A549 (cell line): ENCODE data around the gene BMAL1. TPM values are rescaled to one million over a fixed set of nuclear protein-coding genes. Genes with fewer than 3 reads are reported as not detected.

Experiments used
- ATAC-seq, 2 experiments: fragments of 200-7000 bp in 1 of 2; fragments of >200 bp in 1 of 2; cut with Nextera tagmentation in 1 of 2; cut with Tn5 transposase in 1 of 2; 3 replicates each; pipeline versions ENCODE4 v1.8.0 to v1.9.1; 2018 to 2020; ENCODE audit warnings: mild to moderate bottlenecking in 1 of 2, moderate library complexity in 1 of 2
- CTCF ChIA-PET: fragments of 300-600 bp; sonication (Branson Sonifier 250); formaldehyde crosslinking; extraction: SDS; loops from one replicate; lab custom pipeline; 2021; ENCODE audit warnings: antibody characterized with exemption, inconsistent platforms; lab: Yijun Ruan, JAX
- POLR2A ChIA-PET: fragments of 350-600 bp; formaldehyde crosslinking; extraction: SDS; loops from one replicate; lab custom pipeline; 2021; ENCODE audit warnings: antibody characterized with exemption, inconsistent platforms; lab: Yijun Ruan, JAX
- DNase-seq, 2 experiments: peaks; one replicate each; pipeline versions ENCODE4 v3.0.0 to v3.0.0-alpha.2; 2011 to 2016; ENCODE audit warnings: low read depth in 1 of 2, low spot score in 1 of 2
- FAIRE-seq: peaks from 2 replicates; lab custom pipeline; 2011; peaks lifted over from hg19 to GRCh38; lab: Jason Lieb, UNC
- H3K27ac ChIP-seq, 2 experiments: fragments of >200 bp; sonication (Bioruptor Twin); formaldehyde crosslinking; 3 replicates each; pipeline ENCODE4 v1.5.1; 2016 to 2017
- H3K4me1 ChIP-seq: fragments of >200 bp; sonication (Bioruptor Twin); formaldehyde crosslinking; 3 replicates; pipeline ENCODE4 v1.6.1; 2016
- H3K4me2 ChIP-seq: fragments of >200 bp; sonication (Bioruptor Twin); formaldehyde crosslinking; 3 replicates; pipeline ENCODE4 v1.6.1; 2016
- H3K4me3 ChIP-seq: fragments of >200 bp; sonication (Bioruptor Twin); formaldehyde crosslinking; 3 replicates; pipeline ENCODE4 v1.5.1; 2016
- H3K9me3 ChIP-seq: fragments of >200 bp; sonication (Bioruptor Twin); formaldehyde crosslinking; 3 replicates; pipeline ENCODE4 v1.6.1; 2016
- CBX8 ChIP-seq: fragments of 200-600 bp; sonication (generic); IDR thresholded peaks from 2 replicates; pipeline ENCODE4 v1.6.1; 2016
- CEBPB ChIP-seq, 2 experiments: fragments of >200 bp in 1 of 2; sonication (Bioruptor Twin) in 1 of 2; formaldehyde crosslinking in 1 of 2; IDR thresholded peaks; 2 replicates each; pipeline ENCODE4 v1.6.1; 2012 to 2016
- EHF ChIP-seq: fragments of 250-450 bp; sonication (Bioruptor Pico); IDR thresholded peaks from 2 replicates; pipeline ENCODE4 v1.5.0; 2020; ENCODE audit warnings: mild to moderate bottlenecking
- EP300 ChIP-seq, 2 experiments: fragments of >200 bp; sonication (Bioruptor Twin); formaldehyde crosslinking; IDR thresholded peaks; 2 replicates in 1 of 2; 3 replicates in 1 of 2; pipeline ENCODE4 v1.6.1; 2016 to 2017
- ESRRA ChIP-seq: fragments of 150-350 bp; IDR thresholded peaks from 2 replicates; pipeline ENCODE4 v1.6.1; 2014; ENCODE audit warnings: mild to moderate bottlenecking, low read length, borderline replicate concordance
- HDAC2 ChIP-seq: fragments of 200-600 bp; sonication (generic); IDR thresholded peaks from 2 replicates; pipeline ENCODE4 v1.6.1; 2016
- HEYL ChIP-seq: fragments of 250-450 bp; sonication (Bioruptor Pico); IDR thresholded peaks from 2 replicates; pipeline ENCODE4 v1.8.0; 2021; ENCODE audit warnings: mild to moderate bottlenecking, moderate library complexity
- HMGXB4 ChIP-seq: fragments of 250-450 bp; sonication (Bioruptor Pico); IDR thresholded peaks from 2 replicates; pipeline ENCODE4 v1.5.0; 2021; ENCODE audit warnings: mild to moderate bottlenecking, moderate library complexity, borderline replicate concordance
- HOXB13 ChIP-seq: fragments of 250-450 bp; sonication (Bioruptor Pico); IDR thresholded peaks from 2 replicates; pipeline ENCODE4 v1.5.0; 2020; ENCODE audit warnings: low read depth, mild to moderate bottlenecking, moderate library complexity
- HOXB5 ChIP-seq: fragments of 250-450 bp; sonication (Bioruptor Pico); IDR thresholded peaks from 2 replicates; pipeline ENCODE4 v1.5.0; 2020; ENCODE audit warnings: mild to moderate bottlenecking, moderate library complexity
- JUN ChIP-seq, 2 experiments: fragments of >200 bp; sonication (Bioruptor Twin); formaldehyde crosslinking; IDR thresholded peaks; 2 replicates in 1 of 2; 3 replicates in 1 of 2; pipeline ENCODE4 v1.6.1; 2016 to 2017
- MAFK ChIP-seq: fragments of 450-650 bp; IDR thresholded peaks from 2 replicates; pipeline ENCODE4 v1.6.1; 2014; ENCODE audit not compliant: partially characterized antibody
- PBX3 ChIP-seq: IDR thresholded peaks from 2 replicates; pipeline ENCODE4 v1.6.1; 2012
- PHF8 ChIP-seq: fragments of 200-600 bp; sonication (generic); IDR thresholded peaks from 2 replicates; pipeline ENCODE4 v1.6.1; 2016; ENCODE audit warnings: low read depth, mild to moderate bottlenecking, antibody characterized with exemption, moderate library complexity, borderline replicate concordance
- POLR2A ChIP-seq: IDR thresholded peaks from 2 replicates; pipeline ENCODE4 v1.6.1; 2012; ENCODE audit warnings: mild to moderate bottlenecking, low read length
- POLR2AphosphoS2 ChIP-seq: conservative IDR thresholded peaks from 2 replicates; pipeline ENCODE4 v1.6.1; 2012; ENCODE audit warnings: low read length, improper control_type of control experiment, inconsistent platforms
- RCOR1 ChIP-seq: fragments of 150-350 bp; IDR thresholded peaks from 2 replicates; pipeline ENCODE4 v1.6.1; 2014; ENCODE audit warnings: antibody characterized with exemption, low read length, low read depth
- RNF2 ChIP-seq: fragments of 200-600 bp; sonication (generic); IDR thresholded peaks from 2 replicates; pipeline ENCODE4 v1.6.1; 2016; ENCODE audit warnings: low read depth, mild to moderate bottlenecking, antibody characterized with exemption, moderate library complexity, borderline replicate concordance
- SMC3 ChIP-seq: fragments of >200 bp; sonication (Bioruptor Twin); formaldehyde crosslinking; IDR thresholded peaks from 3 replicates; pipeline ENCODE4 v1.6.1; 2018; ENCODE audit warnings: inconsistent platforms
- TFCP2L1 ChIP-seq: fragments of 250-450 bp; sonication (Bioruptor Pico); IDR thresholded peaks from 2 replicates; pipeline ENCODE4 v1.5.0; 2021; ENCODE audit warnings: mild to moderate bottlenecking
- TP53 ChIP-seq: fragments of 250-450 bp; sonication (Bioruptor Pico); IDR thresholded peaks from 2 replicates; pipeline ENCODE4 v1.5.0; 2021; ENCODE audit warnings: mild to moderate bottlenecking, moderate library complexity
- WGBS: methylation state at CpG from one replicate; pipeline ENCODE4 v1.1.6; 2017; ENCODE audit errors: missing lambda C conversion rate; 5-methylcytosine and 5-hydroxymethylcytosine counted together
- polyA plus RNA-seq, 4 experiments: library from polyadenylated mRNA; depleted of rRNA in 3 of 4; stranded (reverse); fragments of >200 nt; fragmentation: RNase III in 1 of 4; extraction: RNeasy Plus Mini Kit Qiagen cat#74134 plus additional on column Dnase treatment in 1 of 4; gene quantifications; 2 replicates in 3 of 4; 3 replicates in 1 of 4; pipeline ENCODE4 v1.2.3, GENCODE V29; 2011 to 2017
- TF ChIP-seq, protein P1 (sequence below): fragments of >200 bp; sonication (Bioruptor Twin); formaldehyde crosslinking; IDR thresholded peaks from 3 replicates; pipeline ENCODE4 v1.5.1; 2016
- TF ChIP-seq, protein P2 (sequence below): IDR thresholded peaks from 2 replicates; pipeline ENCODE4 v1.6.1; 2012; ENCODE audit warnings: low read depth, borderline replicate concordance
- TF ChIP-seq, protein P3 (sequence below): fragments of >200 bp; sonication (Bioruptor Twin); formaldehyde crosslinking; IDR thresholded peaks from 3 replicates; pipeline ENCODE4 v1.6.1; 2016

BMAL1 gene
- polyA plus RNA-seq, 2 of the 4 experiments (the other 2 are of a cell fraction) = 28.6 to 29.2 TPM

DNA sequence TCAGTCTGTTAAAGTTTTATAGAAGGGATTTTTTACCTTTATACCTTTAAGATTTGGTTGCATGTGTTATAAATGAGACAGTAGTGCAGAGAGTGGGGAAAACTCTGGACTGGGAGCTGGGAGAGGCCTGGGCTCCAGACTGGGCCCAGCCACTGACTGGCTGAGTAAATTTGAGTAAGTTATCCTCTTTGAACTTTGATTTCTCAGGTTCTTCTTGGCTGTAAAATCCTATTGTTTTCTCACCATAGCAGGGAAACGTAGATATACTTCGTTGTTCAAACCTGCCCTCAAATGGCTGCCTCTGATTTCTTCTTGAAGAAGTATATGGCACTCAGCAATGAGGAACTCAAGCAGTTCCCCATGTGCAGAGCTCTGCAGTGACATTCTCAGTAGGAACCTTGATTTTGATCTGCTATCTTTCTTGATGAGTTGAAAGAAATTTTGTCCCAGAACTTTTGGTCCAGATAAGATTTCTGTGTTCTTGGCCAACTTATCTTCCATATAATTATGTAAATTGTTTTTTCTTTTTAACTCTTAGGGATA lies 8.8 kb downstream of the BMAL1 start:
- Histone ChIP-seq H3K4me3 (no peak overlapping the region), H3K4me1 (peaks cover 33% of the 10 kb centered on the region), H3K27ac (no peak overlapping the region), H3K9me3 (no peaks in the 10 kb centered on the region), H3K4me2 (no peak overlapping the region)
- DNase-seq (no peak), FAIRE-seq (no peak), ATAC-seq (no peak)
- 14% methylated on average over 2 of the region's 2 CpGs for WGBS
- ChIA-PET POLR2A (no interaction called here), CTCF (interaction anchor here (1.4 to 2.4 kb wide), 2 partner anchors 48 to 76 kb away, joined by 3 to 9 read pairs; no protein-coding TSS in a partner anchor)
- TF ChIP-seq POLR2AphosphoS2 (no peak), RNF2 (no peak), RCOR1 (no peak), SMC3 (no peak), JUN (IDR thresholded peaks at IDR 0.05) (no peak), TFCP2L1 (CRISPR knock-in tag) (no peak), CEBPB (IDR thresholded peaks at IDR 0.05) (no peak), MAFK (no peak)
- TF ChIP-seq, protein P1, sequence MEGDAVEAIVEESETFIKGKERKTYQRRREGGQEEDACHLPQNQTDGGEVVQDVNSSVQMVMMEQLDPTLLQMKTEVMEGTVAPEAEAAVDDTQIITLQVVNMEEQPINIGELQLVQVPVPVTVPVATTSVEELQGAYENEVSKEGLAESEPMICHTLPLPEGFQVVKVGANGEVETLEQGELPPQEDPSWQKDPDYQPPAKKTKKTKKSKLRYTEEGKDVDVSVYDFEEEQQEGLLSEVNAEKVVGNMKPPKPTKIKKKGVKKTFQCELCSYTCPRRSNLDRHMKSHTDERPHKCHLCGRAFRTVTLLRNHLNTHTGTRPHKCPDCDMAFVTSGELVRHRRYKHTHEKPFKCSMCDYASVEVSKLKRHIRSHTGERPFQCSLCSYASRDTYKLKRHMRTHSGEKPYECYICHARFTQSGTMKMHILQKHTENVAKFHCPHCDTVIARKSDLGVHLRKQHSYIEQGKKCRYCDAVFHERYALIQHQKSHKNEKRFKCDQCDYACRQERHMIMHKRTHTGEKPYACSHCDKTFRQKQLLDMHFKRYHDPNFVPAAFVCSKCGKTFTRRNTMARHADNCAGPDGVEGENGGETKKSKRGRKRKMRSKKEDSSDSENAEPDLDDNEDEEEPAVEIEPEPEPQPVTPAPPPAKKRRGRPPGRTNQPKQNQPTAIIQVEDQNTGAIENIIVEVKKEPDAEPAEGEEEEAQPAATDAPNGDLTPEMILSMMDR = no peak

DNA sequence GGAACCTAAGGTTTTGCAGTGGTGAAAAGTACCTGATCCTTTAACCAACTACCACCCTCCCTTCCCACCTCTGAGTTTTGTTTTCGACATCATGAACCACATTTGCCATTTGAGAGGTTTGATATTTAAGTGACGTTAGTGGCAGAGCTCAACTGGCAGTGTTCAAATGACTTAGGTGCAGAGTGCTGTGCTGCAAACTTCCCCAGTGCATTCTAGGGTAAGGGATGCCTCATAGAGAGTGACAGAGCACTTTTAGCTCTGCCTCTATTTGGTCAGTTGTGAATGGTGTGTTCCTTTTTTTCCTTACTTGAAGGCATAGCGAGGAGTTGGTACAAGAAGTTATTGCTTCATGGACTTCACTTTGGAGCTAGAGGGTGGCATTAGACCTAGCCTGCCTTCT lies 9.4 kb downstream of the BMAL1 start:
- Histone ChIP-seq H3K4me1 (peaks cover 33% of the 10 kb centered on the region), H3K4me2 (peak overlapping the region; percentile 70; the same call in 2 of the 3 replicates), H3K4me3 (no peak overlapping the region), H3K9me3 (no peaks in the 10 kb centered on the region), H3K27ac (no peak overlapping the region)
- ATAC-seq (peak in 1 of 2 experiments; percentile 43; a peak in 3 of 6 replicates), DNase-seq (no peak), FAIRE-seq (no peak)
- POLR2A ChIA-PET = no interaction called here
- TF ChIP-seq, protein P2, sequence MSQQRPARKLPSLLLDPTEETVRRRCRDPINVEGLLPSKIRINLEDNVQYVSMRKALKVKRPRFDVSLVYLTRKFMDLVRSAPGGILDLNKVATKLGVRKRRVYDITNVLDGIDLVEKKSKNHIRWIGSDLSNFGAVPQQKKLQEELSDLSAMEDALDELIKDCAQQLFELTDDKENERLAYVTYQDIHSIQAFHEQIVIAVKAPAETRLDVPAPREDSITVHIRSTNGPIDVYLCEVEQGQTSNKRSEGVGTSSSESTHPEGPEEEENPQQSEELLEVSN = no peak
- TF ChIP-seq PBX3 (no peak), HDAC2 (no peak), JUN (IDR thresholded peaks at IDR 0.05) (no peak), HOXB5 (CRISPR knock-in tag) (no peak), POLR2A (no peak), HOXB13 (CRISPR knock-in tag) (no peak), ESRRA (no peak), HEYL (CRISPR knock-in tag) (no peak), TP53 (CRISPR knock-in tag) (no peak), PHF8 (no peak), HMGXB4 (no peak), CBX8 (no peak), EHF (no peak), SMC3 (no peak), EP300 (IDR thresholded peaks at IDR 0.05) (no peak)
- TF ChIP-seq, protein P3, sequence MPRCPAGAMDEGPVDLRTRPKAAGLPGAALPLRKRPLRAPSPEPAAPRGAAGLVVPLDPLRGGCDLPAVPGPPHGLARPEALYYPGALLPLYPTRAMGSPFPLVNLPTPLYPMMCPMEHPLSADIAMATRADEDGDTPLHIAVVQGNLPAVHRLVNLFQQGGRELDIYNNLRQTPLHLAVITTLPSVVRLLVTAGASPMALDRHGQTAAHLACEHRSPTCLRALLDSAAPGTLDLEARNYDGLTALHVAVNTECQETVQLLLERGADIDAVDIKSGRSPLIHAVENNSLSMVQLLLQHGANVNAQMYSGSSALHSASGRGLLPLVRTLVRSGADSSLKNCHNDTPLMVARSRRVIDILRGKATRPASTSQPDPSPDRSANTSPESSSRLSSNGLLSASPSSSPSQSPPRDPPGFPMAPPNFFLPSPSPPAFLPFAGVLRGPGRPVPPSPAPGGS = no peak
- CTCF ChIA-PET = interaction anchor here (1.0 to 2.4 kb wide), 5 partner anchors 8 to 77 kb away, joined by 3 to 9 read pairs (median 5); no protein-coding TSS in a partner anchor
- WGBS = 77% methylated on average over 3 of the region's 3 CpGs
